Measurements from ENCODE around the gene RAE1. TPM values are rescaled to one million over a fixed set of nuclear protein-coding genes. Genes with fewer than 3 reads are reported as not detected.

The RAE1 gene
- total RNA-seq, 3 donors from 2014 or later (not counting 1 experiment from before 2014, with no cell fraction given), result 50.3 to 66.8 (median 52.5) TPM

GRCh38 chr20:57384486-57384885 is 33.4 kb downstream of the RAE1 start:
- H3K9me3 ChIP-seq (ENCODE audit: control insufficient read depth, insufficient read depth, low read length), result no peaks in the 10 kb centered on the region
- 96% methylated on average over 8 of the region's 8 CpGs for WGBS (ENCODE audit: insufficient coverage)
- no peak for TF ChIP-seq CTCF (IDR thresholded peaks at IDR 0.05)
- ATAC-seq, result no peak
- peaks cover 34 to 42% of the 10 kb centered on the region in 2 donors for H3K4me1 Mint-ChIP-seq
- no peak for DNase-seq
- H3K36me3 ChIP-seq (ENCODE audit: control insufficient read depth, insufficient read depth, low read length), result peaks cover 8% of the 10 kb centered on the region
- no peaks in the 10 kb centered on the region for H3K27me3 ChIP-seq (ENCODE audit: control insufficient read depth, insufficient read depth, low read length)
- H3K4me1 ChIP-seq (ENCODE audit: control insufficient read depth, insufficient read depth, low read length), result peaks cover 40% of the 10 kb centered on the region
- no peaks in the 10 kb centered on the region for H3K36me3 Mint-ChIP-seq
- H3K4me3 Mint-ChIP-seq, result no peak overlapping the region
- intact Hi-C loops (cut with micrococcal nuclease), result no loop called here
- no peak overlapping the region for H3K4me3 ChIP-seq (ENCODE audit: low read length)
- H3K27ac ChIP-seq (ENCODE audit: low read length), result no peak overlapping the region
- H3K27ac Mint-ChIP-seq, result peak overlapping the region; percentile 84 to 87
- H3K9me3 Mint-ChIP-seq, result no peaks in the 10 kb centered on the region
- no peaks in the 10 kb centered on the region for H3K27me3 Mint-ChIP-seq (ENCODE audit: low read depth in 2 of 2)

- Histone ChIP-seq H3K36me3 (ENCODE audit: control insufficient read depth, insufficient read depth, low read length) (peaks cover 6% of the 10 kb centered on the region), H3K4me3 (ENCODE audit: low read length) (no peak overlapping the region), H3K9me3 (ENCODE audit: control insufficient read depth, insufficient read depth, low read length) (no peaks in the 10 kb centered on the region), H3K27ac (ENCODE audit: low read length) (no peak overlapping the region), H3K27me3 (ENCODE audit: control insufficient read depth, insufficient read depth, low read length) (no peaks in the 10 kb centered on the region), H3K4me1 (ENCODE audit: control insufficient read depth, insufficient read depth, low read length) (peaks cover 47% of the 10 kb centered on the region)
- no peaks in the 10 kb centered on the region for H3K36me3 Mint-ChIP-seq
- H3K27me3 Mint-ChIP-seq (ENCODE audit: low read depth in 2 of 2), result no peaks in the 10 kb centered on the region
- H3K4me1 Mint-ChIP-seq, result peaks cover 34 to 49% of the 10 kb centered on the region in 2 donors
- no peaks in the 10 kb centered on the region for H3K9me3 Mint-ChIP-seq
- 92% methylated on average over 29 of the region's 29 CpGs for WGBS (ENCODE audit: insufficient coverage)
- no peak for TF ChIP-seq CTCF (IDR thresholded peaks at IDR 0.05)
- intact Hi-C loops (cut with micrococcal nuclease), result no loop called here
- peak overlapping the region; percentile 84 to 87 for H3K27ac Mint-ChIP-seq
- H3K4me3 Mint-ChIP-seq, result no peak overlapping the region
- ATAC-seq (no peak), DNase-seq (no peak)
Observed at GRCh38 chr20:57384953-57385761, 34.1 kb downstream of the RAE1 start.

- Histone ChIP-seq H3K36me3 (ENCODE audit: control insufficient read depth, insufficient read depth, low read length) (no peaks in the 10 kb centered on the region), H3K4me3 (ENCODE audit: low read length) (no peak overlapping the region), H3K9me3 (ENCODE audit: control insufficient read depth, insufficient read depth, low read length) (no peaks in the 10 kb centered on the region), H3K27me3 (ENCODE audit: control insufficient read depth, insufficient read depth, low read length) (no peaks in the 10 kb centered on the region), H3K27ac (ENCODE audit: low read length) (no peak overlapping the region), H3K4me1 (ENCODE audit: control insufficient read depth, insufficient read depth, low read length) (peaks cover 55% of the 10 kb centered on the region)
- intact Hi-C loops (cut with micrococcal nuclease), result no loop called here
- H3K27ac Mint-ChIP-seq, result no peak overlapping the region
- 96% methylated on average over 6 of the region's 6 CpGs for WGBS (ENCODE audit: insufficient coverage)
- no peaks in the 10 kb centered on the region for H3K9me3 Mint-ChIP-seq
- no peaks in the 10 kb centered on the region for H3K27me3 Mint-ChIP-seq (ENCODE audit: low read depth in 2 of 2)
- DNase-seq (no peak), ATAC-seq (no peak)
- TF ChIP-seq CTCF (IDR thresholded peaks at IDR 0.05), result no peak
- no peaks in the 10 kb centered on the region for H3K36me3 Mint-ChIP-seq
- H3K4me3 Mint-ChIP-seq, result no peak overlapping the region
- peaks cover 39 to 55% of the 10 kb centered on the region in 2 donors for H3K4me1 Mint-ChIP-seq
Observed at GRCh38 chr20:57385940-57386339, 34.9 kb downstream of the RAE1 start.
